Tibial artery (tissue), 4 donors: Measurements from ENCODE around the gene ADCY5.

ENCODE experiments used
- DNase-seq, 2 donors: peaks; one replicate each; pipeline ENCODE4 v3.0.0-alpha.2; 2019
- H3K27ac ChIP-seq, 2 donors: fragments of 200-600 bp; sonication (generic) in 1 of 2; 1 replicate in 1 of 2; 2 replicates in 1 of 2; pipeline ENCODE4 v1.5.1; 2018 to 2019; ENCODE audit warnings: mild to moderate bottlenecking in 1 of 2
- H3K27me3 ChIP-seq, 2 donors: fragments of 200-600 bp; sonication (generic) in 1 of 2; one replicate each; pipeline versions ENCODE4 v1.5.1 to v1.6.0; 2016 to 2019
- H3K36me3 ChIP-seq, 3 donors: fragments of 200-600 bp; sonication (generic) in 2 of 3; one replicate each; pipeline ENCODE4 v1.5.1; 2016 to 2019; ENCODE audit warnings: mild to moderate bottlenecking in 2 of 3
- H3K4me1 ChIP-seq, 4 donors: fragments of 200-600 bp; sonication (generic) in 2 of 4; 1 replicate in 3 of 4; 2 replicates in 1 of 4; pipeline ENCODE4 v1.5.1; 2016 to 2019
- H3K4me3 ChIP-seq, 2 donors: fragments of 200-600 bp; sonication (generic) in 1 of 2; 1 replicate in 1 of 2; 2 replicates in 1 of 2; pipeline ENCODE4 v1.5.1; 2018 to 2019; ENCODE audit warnings: mild to moderate bottlenecking in 2 of 2
- H3K9me3 ChIP-seq, 3 donors: fragments of 200-600 bp; sonication (generic) in 1 of 3; one replicate each; pipeline ENCODE4 v1.5.1; 2016 to 2019
- CTCF ChIP-seq, 2 experiments: fragments of 200-600 bp in 1 of 2; fragments of 450-650 bp in 1 of 2; IDR thresholded peaks; one replicate each; pipeline ENCODE4 v1.5.1; 2017 to 2019; ENCODE audit warnings: antibody characterized with exemption in 2 of 2, mild to moderate bottlenecking in 1 of 2, moderate library complexity in 1 of 2
- intact Hi-C: fragments of 100-400 bp; cut with DNase I; formaldehyde crosslinking; loops from one replicate; pipeline ENCODE4 v1.15.0; 2023; ENCODE audit warnings: low total_unique reads

ADCY5 gene

GRCh38 chr3:123336001-123336400 is 112.9 kb downstream of the ADCY5 start:
- peak in 1 of 2 donors; percentile 51 for DNase-seq
- H3K36me3 ChIP-seq, result peaks cover 0 to 13% (median 0%) of the 10 kb centered on the region in 3 donors
- H3K27ac ChIP-seq, result peak overlapping the region; percentile 53 to 87
- TF ChIP-seq CTCF (IDR thresholded peaks at IDR 0.05), result no peak
- no peaks in the 10 kb centered on the region for H3K27me3 ChIP-seq
- no peak overlapping the region for H3K4me3 ChIP-seq
- no peaks in the 10 kb centered on the region for H3K9me3 ChIP-seq
- intact Hi-C loops, result no loop called here
- H3K4me1 ChIP-seq, result peaks cover 0 to 68% (median 41%) of the 10 kb centered on the region in 4 donors

DNA sequence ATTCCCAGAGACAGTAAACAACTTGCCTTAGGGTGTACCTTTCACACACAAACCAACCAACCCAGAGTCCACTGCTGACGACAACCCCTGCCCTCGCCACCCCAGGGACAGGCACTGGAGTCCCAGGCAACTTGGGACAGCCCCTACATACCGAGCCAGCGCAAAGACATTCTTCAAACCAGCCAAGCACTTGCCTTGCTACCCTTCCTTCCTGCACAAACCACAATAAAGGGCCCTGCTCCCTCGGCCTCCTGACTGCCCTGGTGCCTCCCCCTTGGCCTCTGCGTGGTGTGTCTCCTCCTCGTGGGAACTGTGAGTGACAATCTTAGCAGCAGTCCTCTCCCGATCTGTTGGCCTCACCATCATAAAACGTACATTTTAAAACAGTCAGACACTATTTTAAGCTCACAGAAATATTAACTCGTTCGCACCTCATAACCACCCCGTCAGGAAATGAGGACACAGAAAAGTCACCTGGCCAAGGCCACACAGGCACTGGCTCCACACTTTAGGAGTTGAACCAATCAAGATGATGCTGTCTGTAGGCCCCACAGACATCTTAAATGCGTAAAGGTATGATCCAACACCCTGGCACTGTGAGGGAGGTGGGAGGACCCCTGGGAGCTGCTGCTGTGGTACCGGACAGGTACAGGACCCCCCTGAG is 113.8 kb downstream of the ADCY5 start:
- Histone ChIP-seq H3K9me3 (no peaks in the 10 kb centered on the region), H3K4me3 (no peak overlapping the region), H3K4me1 (peaks cover 0 to 76% (median 50%) of the 10 kb centered on the region in 4 donors), H3K27ac (peak overlapping the region; percentile 53 to 87), H3K36me3 (peaks cover 0 to 13% (median 0%) of the 10 kb centered on the region in 3 donors), H3K27me3 (no peaks in the 10 kb centered on the region)
- TF ChIP-seq CTCF (IDR thresholded peaks at IDR 0.05), result no peak
- intact Hi-C loops, result no loop called here
- peak in 1 of 2 donors; percentile 73 for DNase-seq

- TF ChIP-seq CTCF (IDR thresholded peaks at IDR 0.05), result no peak
- Histone ChIP-seq H3K27ac (peak overlapping the region; percentile 80 to 87), H3K4me3 (no peak overlapping the region), H3K9me3 (no peaks in the 10 kb centered on the region), H3K36me3 (peaks cover 0 to 13% (median 0%) of the 10 kb centered on the region in 3 donors), H3K27me3 (no peaks in the 10 kb centered on the region), H3K4me1 (peaks cover 0 to 84% (median 60%) of the 10 kb centered on the region in 4 donors)
- DNase-seq, result peak in 1 of 2 donors; percentile 58
- intact Hi-C loops, result no loop called here
Observed at GRCh38 chr3:123334056-123334455, 114.8 kb downstream of the ADCY5 start.

DNA sequence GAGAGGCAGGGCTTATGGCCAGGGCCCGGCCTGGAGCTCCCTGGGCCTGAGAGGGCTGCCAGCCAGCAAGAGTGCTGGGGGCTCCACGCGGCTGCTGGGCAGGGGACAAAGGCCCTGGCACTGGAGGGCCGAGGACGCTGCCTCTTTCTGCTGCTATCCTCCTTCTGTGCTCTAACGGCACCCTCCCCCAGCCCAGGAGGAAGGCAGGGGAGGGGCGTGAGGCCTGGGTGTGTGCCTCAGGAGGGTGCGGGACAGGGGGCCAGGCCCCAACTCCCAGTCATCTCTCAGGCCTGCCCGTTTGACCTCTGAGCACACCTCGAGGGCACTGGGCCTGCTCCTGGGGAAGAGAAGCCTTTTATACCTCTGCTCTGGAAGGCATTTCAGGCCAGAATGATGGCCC is 115.5 kb downstream of the ADCY5 start:
- DNase-seq, result peak; percentile 12 to 64
- Histone ChIP-seq H3K36me3 (peaks cover 0 to 13% (median 0%) of the 10 kb centered on the region in 3 donors), H3K27me3 (no peaks in the 10 kb centered on the region), H3K4me3 (no peak overlapping the region), H3K27ac (peak overlapping the region; percentile 80 to 87), H3K4me1 (peaks cover 0 to 84% (median 59%) of the 10 kb centered on the region in 4 donors), H3K9me3 (no peaks in the 10 kb centered on the region)
- intact Hi-C loops, result no loop called here
- no peak for TF ChIP-seq CTCF (IDR thresholded peaks at IDR 0.05)

DNA sequence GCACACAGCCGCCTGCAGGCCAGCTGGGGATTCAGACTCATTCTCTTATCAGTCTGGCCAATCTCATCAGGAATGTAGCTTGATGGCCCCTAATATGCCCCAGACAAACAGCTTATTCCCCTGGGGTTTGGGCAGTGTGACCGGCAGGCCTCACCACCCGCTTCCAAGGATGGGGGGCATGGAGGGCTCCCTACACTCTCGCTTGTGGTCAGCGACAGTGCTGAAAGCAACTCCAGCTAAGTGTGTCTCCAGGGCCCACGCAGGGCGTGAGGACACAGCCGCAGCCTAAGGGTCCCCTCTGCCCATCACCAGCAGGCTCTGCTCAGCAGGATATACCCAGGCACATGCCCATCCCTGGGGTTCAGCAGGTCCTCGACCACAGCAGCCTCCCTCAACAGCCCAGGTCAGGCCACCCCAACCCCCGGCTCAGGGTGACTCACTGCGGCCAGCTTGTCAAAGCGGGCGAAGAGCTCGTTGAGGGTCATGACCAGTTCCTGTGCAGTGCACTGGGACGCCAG is 116.7 kb downstream of the ADCY5 start:
- peak in 1 of 2 experiments; percentile 17 for TF ChIP-seq CTCF (IDR thresholded peaks at IDR 0.05)
- Histone ChIP-seq H3K9me3 (no peaks in the 10 kb centered on the region), H3K27me3 (no peaks in the 10 kb centered on the region), H3K4me1 (peaks cover 0 to 87% (median 62%) of the 10 kb centered on the region in 4 donors), H3K27ac (peak overlapping the region; percentile 80 to 87), H3K36me3 (peaks cover 0 to 13% (median 2%) of the 10 kb centered on the region in 3 donors), H3K4me3 (no peak overlapping the region)
- peak; percentile 19 to 74 for DNase-seq
- intact Hi-C loops, result no loop called here
